Colonic mucosa (tissue), 4 donors: ENCODE measurements around the gene ZSCAN10. TPM values are rescaled to one million over a fixed set of nuclear protein-coding genes. Genes with fewer than 3 reads are reported as not detected.
A peak's percentile ranks its signal among the peaks of the same experiment; 100 is the strongest.

Experiments
- DNase-seq: peaks from one replicate; pipeline ENCODE4 v3.0.0-alpha.2; 2020
- H3K27ac ChIP-seq: fragments of 200-600 bp; one replicate; pipeline ENCODE4 v1.8.0; 2021
- H3K27me3 ChIP-seq: fragments of 200-600 bp; one replicate; pipeline ENCODE4 v1.8.0; 2021
- H3K36me3 ChIP-seq: fragments of 200-600 bp; one replicate; pipeline ENCODE4 v1.8.0; 2021
- H3K4me1 ChIP-seq: fragments of 200-600 bp; one replicate; pipeline ENCODE4 v1.8.0; 2021; ENCODE audit warnings: mild to moderate bottlenecking
- H3K4me3 ChIP-seq: fragments of 200-600 bp; one replicate; pipeline ENCODE4 v1.8.0; 2021
- H3K9ac ChIP-seq, 2 donors: one replicate each; pipeline ENCODE4 v1.7.0; 2013; ENCODE audit warnings: control low read depth in 2 of 2, low read depth in 2 of 2, low read length in 2 of 2
- H3K9me3 ChIP-seq: fragments of 200-600 bp; one replicate; pipeline ENCODE4 v1.8.0; 2021
- intact Hi-C: fragments of 100-400 bp; cut with DNase I; formaldehyde crosslinking; loops from one replicate; pipeline ENCODE4 v1.14.1; 2022
- total RNA-seq, 2 donors: library from RNA; stranded (reverse); fragmentation: NEBNext Ultra II Directional in 1 of 2; extraction: Animal tissue kit (Norgen Biotek cat#: 25700) in 1 of 2; gene quantifications; one replicate each; pipeline ENCODE4 v1.2.1, GENCODE V29; 2021
- TF ChIP-seq, protein P1 (sequence below): fragments of 200-600 bp; IDR thresholded peaks from one replicate; pipeline ENCODE4 v1.8.0; 2022; ENCODE audit warnings: antibody characterized with exemption, mild to moderate bottlenecking
- donor health status: healthy.
- donor health status: DM: no; HTN: no; CAD: no.
- donor health status: DM: no; HTN: no; CAD: no.

ZSCAN10 gene
- total RNA-seq, 2 donors from 2014 or later: 0.86 TPM; not detected in 1

DNA sequence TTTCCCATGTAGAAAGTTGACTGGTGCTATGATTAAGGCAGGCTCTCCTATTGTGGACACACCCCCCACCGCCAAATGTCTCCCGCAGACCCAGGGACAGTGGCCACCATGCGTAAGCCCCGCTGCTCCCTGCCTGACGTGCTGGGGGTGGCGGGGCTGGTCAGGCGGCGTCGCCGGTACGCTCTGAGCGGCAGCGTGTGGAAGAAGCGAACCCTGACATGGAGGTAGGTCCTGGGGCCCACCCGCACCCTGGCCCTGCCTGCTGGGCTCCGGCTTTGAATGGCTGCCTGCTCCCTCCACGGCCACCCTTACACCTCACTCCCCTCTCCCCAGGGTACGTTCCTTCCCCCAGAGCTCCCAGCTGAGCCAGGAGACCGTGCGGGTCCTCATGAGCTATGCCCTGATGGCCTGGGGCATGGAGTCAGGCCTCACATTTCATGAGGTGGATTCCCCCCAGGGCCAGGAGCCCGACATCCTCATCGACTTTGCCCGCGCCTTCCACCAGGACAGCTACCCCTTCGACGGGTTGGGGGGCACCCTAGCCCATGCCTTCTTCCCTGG, 49.1 kb downstream of the ZSCAN10 start:
- H3K27ac ChIP-seq: no peak overlapping the region
- no peaks in the 10 kb centered on the region for H3K9me3 ChIP-seq
- peaks cover 38% of the 10 kb centered on the region for H3K27me3 ChIP-seq
- H3K36me3 ChIP-seq: no peaks in the 10 kb centered on the region
- TF ChIP-seq, protein P1, sequence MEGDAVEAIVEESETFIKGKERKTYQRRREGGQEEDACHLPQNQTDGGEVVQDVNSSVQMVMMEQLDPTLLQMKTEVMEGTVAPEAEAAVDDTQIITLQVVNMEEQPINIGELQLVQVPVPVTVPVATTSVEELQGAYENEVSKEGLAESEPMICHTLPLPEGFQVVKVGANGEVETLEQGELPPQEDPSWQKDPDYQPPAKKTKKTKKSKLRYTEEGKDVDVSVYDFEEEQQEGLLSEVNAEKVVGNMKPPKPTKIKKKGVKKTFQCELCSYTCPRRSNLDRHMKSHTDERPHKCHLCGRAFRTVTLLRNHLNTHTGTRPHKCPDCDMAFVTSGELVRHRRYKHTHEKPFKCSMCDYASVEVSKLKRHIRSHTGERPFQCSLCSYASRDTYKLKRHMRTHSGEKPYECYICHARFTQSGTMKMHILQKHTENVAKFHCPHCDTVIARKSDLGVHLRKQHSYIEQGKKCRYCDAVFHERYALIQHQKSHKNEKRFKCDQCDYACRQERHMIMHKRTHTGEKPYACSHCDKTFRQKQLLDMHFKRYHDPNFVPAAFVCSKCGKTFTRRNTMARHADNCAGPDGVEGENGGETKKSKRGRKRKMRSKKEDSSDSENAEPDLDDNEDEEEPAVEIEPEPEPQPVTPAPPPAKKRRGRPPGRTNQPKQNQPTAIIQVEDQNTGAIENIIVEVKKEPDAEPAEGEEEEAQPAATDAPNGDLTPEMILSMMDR: no peak
- peaks cover 8% of the 10 kb centered on the region for H3K4me1 ChIP-seq
- intact Hi-C loops: no loop called here
- no peak overlapping the region for H3K9ac ChIP-seq
- no peak overlapping the region for H3K4me3 ChIP-seq
- no peak for DNase-seq

DNA sequence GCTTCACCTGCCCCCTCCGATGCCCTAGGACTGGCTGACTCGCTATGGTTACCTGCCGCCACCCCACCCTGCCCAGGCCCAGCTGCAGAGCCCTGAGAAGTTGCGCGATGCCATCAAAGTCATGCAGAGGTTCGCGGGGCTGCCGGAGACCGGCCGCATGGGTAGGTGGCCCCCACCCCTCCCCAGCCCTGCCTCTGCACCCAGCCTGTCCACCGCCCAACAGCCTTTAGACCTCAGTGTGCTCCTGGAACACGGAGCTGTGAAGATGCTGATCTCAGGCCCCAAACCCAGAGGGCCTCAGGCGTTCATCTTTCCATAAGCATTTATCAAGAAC, 51.7 kb downstream of the ZSCAN10 start:
- Histone ChIP-seq H3K4me3 (no peak overlapping the region), H3K36me3 (no peaks in the 10 kb centered on the region), H3K9ac (no peak overlapping the region), H3K27ac (no peak overlapping the region), H3K9me3 (no peaks in the 10 kb centered on the region), H3K27me3 (peaks cover 49% of the 10 kb centered on the region), H3K4me1 (peaks cover 8% of the 10 kb centered on the region)
- DNase-seq: no peak
- intact Hi-C loops: no loop called here
- TF ChIP-seq, protein P1: no peak

DNA sequence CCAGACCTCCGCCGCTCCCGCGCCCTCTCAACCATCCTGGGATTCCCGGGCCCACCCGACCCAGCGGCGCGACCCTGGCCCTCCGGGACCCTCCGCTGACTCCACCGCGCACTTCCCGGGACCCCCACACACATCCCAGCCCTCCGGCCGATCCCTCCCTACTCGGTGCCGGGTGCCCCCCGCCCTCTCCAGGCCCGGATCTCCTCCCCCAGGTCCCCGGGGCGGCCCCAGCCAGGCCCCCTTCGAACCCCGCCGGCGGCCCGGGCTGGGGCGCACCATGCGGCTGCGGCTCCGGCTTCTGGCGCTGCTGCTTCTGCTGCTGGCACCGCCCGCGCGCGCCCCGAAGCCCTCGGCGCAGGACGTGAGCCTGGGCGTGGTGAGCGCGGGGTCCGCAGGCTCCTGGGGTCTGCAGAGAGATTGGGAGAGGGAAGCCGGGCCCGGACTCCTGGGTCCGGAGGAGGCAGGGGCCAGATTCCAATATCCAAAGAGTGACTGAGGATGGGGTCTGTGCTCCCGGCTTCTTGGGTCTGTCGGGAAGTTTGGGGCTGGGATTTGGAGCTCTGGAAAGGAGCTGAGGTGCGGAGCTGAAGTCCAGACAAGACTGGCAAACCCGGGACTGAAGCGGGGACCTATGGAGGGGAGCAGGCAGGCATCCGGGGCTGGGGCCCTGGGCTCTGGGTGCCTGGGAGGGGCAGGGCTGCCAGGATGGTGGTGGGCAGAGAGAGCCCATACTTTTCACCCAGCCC, 52.3 kb downstream of the ZSCAN10 start:
- DNase-seq: no peak
- Histone ChIP-seq H3K27ac (no peak overlapping the region), H3K4me3 (peak overlapping the region; percentile 27), H3K9me3 (no peaks in the 10 kb centered on the region), H3K36me3 (no peaks in the 10 kb centered on the region), H3K27me3 (peaks cover 49% of the 10 kb centered on the region), H3K4me1 (peaks cover 8% of the 10 kb centered on the region), H3K9ac (peak overlapping the region in 1 of 2 donors; percentile 43)
- TF ChIP-seq, protein P1: no peak
- intact Hi-C loops: no loop called here

DNA sequence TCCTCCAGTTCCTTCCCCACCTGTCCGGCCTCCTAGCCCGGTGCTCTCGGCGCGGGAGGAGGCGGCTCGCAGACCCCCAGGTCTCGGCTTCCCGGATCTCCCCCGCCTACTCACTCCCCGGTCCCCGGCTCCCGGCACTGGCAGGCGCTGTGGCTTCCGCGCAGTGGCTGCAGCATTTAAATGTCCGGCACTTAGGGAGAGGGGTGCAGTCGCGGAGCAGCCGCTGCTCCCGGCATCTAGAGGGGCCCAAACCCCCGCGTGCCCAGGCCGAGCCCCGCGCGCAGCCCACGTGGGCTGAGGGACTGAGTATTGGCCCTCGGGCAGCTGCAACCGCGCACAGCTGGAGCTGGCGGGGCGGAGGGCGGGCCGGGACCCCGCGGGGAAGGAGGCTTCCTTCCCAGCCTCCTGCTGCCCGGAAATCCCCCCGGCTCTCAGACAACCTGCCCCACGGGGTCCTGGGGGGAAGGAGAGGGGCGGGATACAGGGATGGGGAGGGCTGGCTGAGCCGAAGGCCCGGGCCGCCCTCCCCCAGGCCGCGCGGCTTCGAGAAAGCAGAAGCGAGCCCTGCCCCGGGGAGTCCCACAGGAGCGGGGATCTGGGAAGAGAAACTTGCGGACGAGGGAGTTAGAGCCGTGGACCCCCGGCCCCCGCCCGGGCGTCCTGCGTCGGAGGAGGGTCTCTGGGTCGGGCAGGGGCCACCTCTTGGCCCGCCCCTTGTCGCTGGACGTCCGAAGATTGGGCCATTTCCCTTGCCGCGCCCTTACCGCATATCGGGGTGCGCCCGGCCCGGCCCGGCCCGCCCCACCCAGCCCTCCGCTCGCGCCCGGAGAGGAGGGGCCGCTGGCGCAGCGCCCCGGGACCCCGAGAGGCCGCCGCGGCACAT, 53.1 kb downstream of the ZSCAN10 start, which contains the start of gene MMP25:
MMP25 (plus strand) TSS at position 804 of the 883 bp plus-strand sequence. CDS start 357 bp downstream, outside the sequence.
- peak within 1 kb of the TSS; percentile 27 for H3K4me3 ChIP-seq
- H3K9ac ChIP-seq: peak within 1 kb of the TSS in 1 of 2 donors; percentile 43
- no peak within 1 kb of the TSS for H3K27ac ChIP-seq
- DNase-seq: no peak
- intact Hi-C loops: no loop called here
- TF ChIP-seq, protein P1: no peak
- H3K4me1 ChIP-seq: peaks cover 8% of the 10 kb centered on the region
- H3K36me3 ChIP-seq: no peaks in the 10 kb centered on the region
- H3K9me3 ChIP-seq: no peaks in the 10 kb centered on the region
- H3K27me3 ChIP-seq: peaks cover 49% of the 10 kb centered on the region

DNA sequence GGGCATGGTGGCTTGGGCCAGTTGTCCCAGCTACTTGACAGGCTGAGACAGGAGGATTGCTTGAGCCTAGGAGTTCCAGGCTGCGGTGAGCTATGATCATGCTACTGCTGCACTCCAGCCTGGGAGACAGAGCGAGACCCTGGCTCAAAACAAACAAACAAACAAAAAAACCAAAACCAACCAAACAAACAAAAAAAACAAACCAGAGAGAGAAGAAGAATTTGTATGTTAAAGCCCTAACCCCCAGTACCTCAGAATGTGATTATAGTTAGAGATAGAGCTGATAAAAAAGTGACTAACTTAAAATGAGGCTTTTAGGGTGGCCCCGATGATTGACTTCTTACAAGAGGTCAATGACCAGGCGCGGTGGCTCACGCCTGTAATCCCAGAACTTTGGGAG, 54.4 kb downstream of the ZSCAN10 start:
- H3K9ac ChIP-seq: no peak overlapping the region
- TF ChIP-seq, protein P1: no peak
- peaks cover 42% of the 10 kb centered on the region for H3K27me3 ChIP-seq
- intact Hi-C loops: no loop called here
- DNase-seq: no peak
- no peak overlapping the region for H3K27ac ChIP-seq
- H3K4me1 ChIP-seq: peaks cover 8% of the 10 kb centered on the region
- no peak overlapping the region for H3K4me3 ChIP-seq
- H3K9me3 ChIP-seq: no peaks in the 10 kb centered on the region
- H3K36me3 ChIP-seq: no peaks in the 10 kb centered on the region
